ENCODE data around the gene SLC34A1.

DNA sequence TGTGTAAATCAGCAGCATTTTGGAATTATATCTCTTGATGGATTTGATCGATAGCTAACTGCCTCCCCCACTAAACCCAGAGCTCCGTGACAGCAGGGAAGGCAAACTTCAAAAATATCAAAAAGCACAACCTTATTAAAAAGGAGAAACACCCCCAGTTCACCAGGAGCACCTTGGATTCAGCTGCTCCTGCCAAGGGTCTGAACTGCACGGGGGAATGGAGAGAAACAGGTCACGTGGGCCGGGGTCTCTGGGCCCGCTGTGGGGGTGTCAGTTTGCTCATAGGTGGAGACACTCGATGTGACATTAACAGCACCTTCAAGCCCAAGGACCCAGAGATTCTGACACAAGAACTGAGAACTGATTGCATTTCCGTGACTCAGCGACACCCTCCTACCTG is 1.1 kb upstream of the SLC34A1 start:
- TF ChIP-seq, protein P1, sequence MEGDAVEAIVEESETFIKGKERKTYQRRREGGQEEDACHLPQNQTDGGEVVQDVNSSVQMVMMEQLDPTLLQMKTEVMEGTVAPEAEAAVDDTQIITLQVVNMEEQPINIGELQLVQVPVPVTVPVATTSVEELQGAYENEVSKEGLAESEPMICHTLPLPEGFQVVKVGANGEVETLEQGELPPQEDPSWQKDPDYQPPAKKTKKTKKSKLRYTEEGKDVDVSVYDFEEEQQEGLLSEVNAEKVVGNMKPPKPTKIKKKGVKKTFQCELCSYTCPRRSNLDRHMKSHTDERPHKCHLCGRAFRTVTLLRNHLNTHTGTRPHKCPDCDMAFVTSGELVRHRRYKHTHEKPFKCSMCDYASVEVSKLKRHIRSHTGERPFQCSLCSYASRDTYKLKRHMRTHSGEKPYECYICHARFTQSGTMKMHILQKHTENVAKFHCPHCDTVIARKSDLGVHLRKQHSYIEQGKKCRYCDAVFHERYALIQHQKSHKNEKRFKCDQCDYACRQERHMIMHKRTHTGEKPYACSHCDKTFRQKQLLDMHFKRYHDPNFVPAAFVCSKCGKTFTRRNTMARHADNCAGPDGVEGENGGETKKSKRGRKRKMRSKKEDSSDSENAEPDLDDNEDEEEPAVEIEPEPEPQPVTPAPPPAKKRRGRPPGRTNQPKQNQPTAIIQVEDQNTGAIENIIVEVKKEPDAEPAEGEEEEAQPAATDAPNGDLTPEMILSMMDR (IDR thresholded peaks at IDR 0.05; ENCODE audit: low read length), result no peak
- no peak for TF ChIP-seq EZH2 (optimal IDR thresholded peaks at IDR 0.05; ENCODE audit: low read depth, low read length)

Measured in MM.1S (cell line).